H1 (cell line): ENCODE results near the gene TBC1D4. TPM values are rescaled to one million over a fixed set of nuclear protein-coding genes. Genes with fewer than 3 reads are reported as not detected.

Experiments
- BRCA1 ChIP-seq: IDR thresholded peaks from 2 replicates; pipeline ENCODE4 v1.6.1; 2012; ENCODE audit warnings: low read depth, low read length, improper control_type of control experiment
- CREB1 ChIP-seq: IDR thresholded peaks from 2 replicates; pipeline ENCODE4 v1.6.1; 2012; ENCODE audit warnings: inconsistent platforms
- EGR1 ChIP-seq: IDR thresholded peaks from 2 replicates; pipeline ENCODE4 v1.6.1; 2011; ENCODE audit warnings: low read depth, low read length, borderline replicate concordance
- HDAC6 ChIP-seq: IDR thresholded peaks from one replicate; pipeline ENCODE4 v1.7.1; 2012; ENCODE audit warnings: low read depth, mild to moderate bottlenecking, inconsistent platforms, low read length, moderate library complexity
- PHF8 ChIP-seq: fragments of 200-600 bp; sonication (generic); conservative IDR thresholded peaks from 2 replicates; pipeline ENCODE4 v1.7.1; 2012; ENCODE audit warnings: low read depth, mild to moderate bottlenecking, inconsistent platforms, low read length, moderate library complexity
- POLR2A ChIP-seq, 2 experiments: IDR thresholded peaks; 1 replicate in 1 of 2; 2 replicates in 1 of 2; pipeline ENCODE4 v1.6.1; 2011; ENCODE audit warnings: low read depth in 2 of 2, low read length in 2 of 2, mild to moderate bottlenecking in 2 of 2; ENCODE audit errors: control extremely low read depth in 1 of 2
- TCF12 ChIP-seq: IDR thresholded peaks from 2 replicates; pipeline ENCODE4 v1.6.1; 2011; ENCODE audit warnings: low read depth, mild to moderate bottlenecking, low read length
- polyA plus RNA-seq, 7 experiments: library from polyadenylated mRNA; depleted of rRNA in 3 of 7; stranded (reverse) in 5 of 7; unstranded in 2 of 7; fragments of >200 nt in 5 of 7; fragments of 200-250 nt in 2 of 7; gene quantifications; 1 replicate in 5 of 7; 2 replicates in 1 of 7; 4 replicates in 1 of 7; pipeline versions ENCODE4 v1.2.1 to v1.2.3, GENCODE V29; 2011 to 2013; ENCODE audit warnings: missing spikeins in 2 of 7, mixed read lengths in 2 of 7
- total RNA-seq: library from RNA; stranded (reverse); fragmentation: NEBNext Ultra II Directional; extraction: Animal tissue kit (Norgen Biotek cat#: 25700); gene quantifications from 2 replicates; pipeline ENCODE4 v1.2.1, GENCODE V29; 2021

Gene TBC1D4
- total and polyA plus RNA-seq, 2 of the 8 experiments (the other 6 are each of a cell fraction or from before 2014, with no cell fraction given): 16.7 to 39.0 TPM

DNA sequence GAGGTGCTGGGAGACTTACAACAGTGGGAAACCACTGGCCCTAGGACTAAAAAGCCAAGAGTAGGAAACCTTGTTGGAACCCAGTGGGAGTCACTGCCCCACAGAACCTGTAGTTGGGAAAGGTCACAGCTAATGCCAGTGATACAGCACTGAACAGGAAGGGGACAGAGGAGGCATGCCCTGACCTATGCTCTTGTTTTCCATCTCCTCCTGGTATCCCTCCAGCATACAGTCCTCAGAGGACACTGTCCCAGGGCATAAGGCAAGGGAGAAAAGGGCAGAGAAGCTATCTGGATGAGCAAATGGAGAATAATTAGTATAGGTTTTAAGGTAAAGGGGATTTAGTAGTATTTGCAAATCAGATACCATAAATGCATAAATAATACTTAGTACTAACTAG lies 11.2 kb upstream of the TBC1D4 start (continued):
- no peak for TF ChIP-seq HDAC6
- no peak for TF ChIP-seq POLR2A (IDR thresholded peaks at IDR 0.05; ENCODE audit: control extremely low read depth in 1 of 2, low read depth in 2 of 2, low read length in 2 of 2)
- TF ChIP-seq CREB1: no peak
- no peak for TF ChIP-seq TCF12
- no peak for TF ChIP-seq PHF8
- TF ChIP-seq BRCA1: no peak
- TF ChIP-seq EGR1: no peak
